IMR-90 (cell line): ENCODE measurements around the gene OTUD5. TPM values are rescaled to one million over a fixed set of nuclear protein-coding genes. Genes with fewer than 3 reads are reported as not detected.

ENCODE experiments used
- ATAC-seq: fragments of 200-7000 bp; cut with Tn5 transposase; 2 replicates; pipeline ENCODE4 v1.9.1; 2020; ENCODE audit warnings: low read depth, mild to moderate bottlenecking, moderate library complexity
- BruUV-seq: library from RNA; stranded (reverse); fragments of 400-500 nt; replicated peaks from 2 replicates; lab custom pipeline; 2021; lab: Mats Ljungman, UMichigan
- CTCF ChIA-PET: fragments of 300-600 bp; formaldehyde crosslinking; extraction: SDS; loops from one replicate; lab custom pipeline; 2021; ENCODE audit warnings: antibody characterized with exemption; lab: Yijun Ruan, JAX
- POLR2A ChIA-PET: fragments of 300-600 bp; sonication (Branson Sonifier 250); formaldehyde crosslinking; loops from one replicate; lab custom pipeline; 2022; ENCODE audit warnings: antibody characterized with exemption; ENCODE audit not compliant: unreplicated experiment; lab: Charles Lee
- DNase-seq: peaks from one replicate; pipeline ENCODE4 v3.0.0; 2013
- H2AFZ ChIP-seq: replicated peaks from 2 replicates; pipeline ENCODE3; 2013; ENCODE audit warnings: low read length, mild to moderate bottlenecking; ENCODE audit not compliant: poor library complexity
- H2AK5ac ChIP-seq: 2 replicates; pipeline ENCODE4 v1.6.1; 2013; ENCODE audit warnings: low read depth, low read length, inconsistent platforms
- H2AK9ac ChIP-seq: replicated peaks from 2 replicates; pipeline ENCODE3; 2013; ENCODE audit warnings: mild to moderate bottlenecking, low read depth, low read length, moderate library complexity; ENCODE audit not compliant: poor library complexity
- H2BK120ac ChIP-seq: 2 replicates; pipeline ENCODE4 v1.6.1; 2013; ENCODE audit warnings: low read depth, low read length, inconsistent platforms
- H2BK15ac ChIP-seq: 3 replicates; pipeline ENCODE4 v1.6.1; 2013; ENCODE audit warnings: low read depth, low read length, inconsistent platforms
- H2BK20ac ChIP-seq: 2 replicates; pipeline ENCODE4 v1.6.1; 2013; ENCODE audit warnings: low read depth, mild to moderate bottlenecking, inconsistent platforms, low read length, moderate library complexity
- H2BK5ac ChIP-seq: 2 replicates; pipeline ENCODE4 v1.6.1; 2013; ENCODE audit warnings: mild to moderate bottlenecking, low read depth, low read length, inconsistent platforms; ENCODE audit not compliant: poor library complexity, severe bottlenecking
- H3K14ac ChIP-seq: replicated peaks from 2 replicates; pipeline ENCODE4 v1.6.1; 2013; ENCODE audit warnings: low read depth, low read length, inconsistent platforms
- H3K18ac ChIP-seq: 2 replicates; pipeline ENCODE4 v1.6.1; 2013; ENCODE audit warnings: low read depth, low read length, control low read depth
- H3K23ac ChIP-seq: 2 replicates; pipeline ENCODE4 v1.6.1; 2013; ENCODE audit warnings: low read depth, low read length, inconsistent platforms
- H3K27ac ChIP-seq: 2 replicates; pipeline ENCODE4 v1.5.1; 2013; ENCODE audit warnings: mild to moderate bottlenecking, control low read depth, low read length; ENCODE audit not compliant: insufficient read depth
- H3K27me3 ChIP-seq: 2 replicates; pipeline ENCODE4 v1.6.1; 2013; ENCODE audit warnings: low read length; ENCODE audit not compliant: control insufficient read depth, insufficient read depth
- H3K36me3 ChIP-seq: 2 replicates; pipeline ENCODE4 v1.6.1; 2013; ENCODE audit warnings: low read length, mixed read lengths; ENCODE audit not compliant: control insufficient read depth, insufficient read depth
- H3K4ac ChIP-seq: 2 replicates; pipeline ENCODE4 v1.6.1; 2013; ENCODE audit warnings: low read depth, low read length, inconsistent platforms
- H3K4me1 ChIP-seq: 2 replicates; pipeline ENCODE4 v1.6.1; 2013; ENCODE audit warnings: low read length, mixed read lengths; ENCODE audit not compliant: control insufficient read depth, insufficient read depth
- H3K4me2 ChIP-seq: 2 replicates; pipeline ENCODE4 v1.6.1; 2013; ENCODE audit warnings: low read depth, mild to moderate bottlenecking, control low read depth, low read length, moderate library complexity
- H3K4me3 ChIP-seq: 2 replicates; pipeline ENCODE4 v1.5.1; 2013; ENCODE audit warnings: low read depth, mild to moderate bottlenecking, control low read depth, low read length, moderate library complexity; ENCODE audit not compliant: insufficient read depth
- H3K56ac ChIP-seq: 2 replicates; pipeline ENCODE4 v1.6.1; 2013; ENCODE audit warnings: low read length, inconsistent platforms; ENCODE audit not compliant: insufficient read depth; ENCODE audit errors: extremely low read depth
- H3K79me1 ChIP-seq, 2 experiments: 2 replicates each; pipeline ENCODE4 v1.6.1; 2013; ENCODE audit warnings: low read length in 2 of 2, inconsistent platforms in 1 of 2, low read depth in 1 of 2
- H3K9ac ChIP-seq: 2 replicates; pipeline ENCODE4 v1.6.1; 2013; ENCODE audit warnings: low read depth, low read length, control low read depth
- H3K9me1 ChIP-seq: 2 replicates; pipeline ENCODE4 v1.6.1; 2013; ENCODE audit warnings: low read length, inconsistent platforms; ENCODE audit not compliant: insufficient read depth
- H3K9me3 ChIP-seq: 2 replicates; pipeline ENCODE4 v1.6.1; 2013; ENCODE audit warnings: low read length; ENCODE audit not compliant: control insufficient read depth, insufficient read depth
- H4K20me1 ChIP-seq: 2 replicates; pipeline ENCODE4 v1.6.1; 2013; ENCODE audit warnings: low read length, inconsistent platforms; ENCODE audit not compliant: insufficient read depth
- H4K5ac ChIP-seq: 2 replicates; pipeline ENCODE4 v1.6.1; 2013; ENCODE audit warnings: mild to moderate bottlenecking, low read depth, low read length, control low read depth
- H4K8ac ChIP-seq, 2 experiments: 2 replicates each; pipeline ENCODE4 v1.6.1; 2013; ENCODE audit warnings: low read depth in 2 of 2, low read length in 2 of 2, control low read depth in 1 of 2, inconsistent platforms in 1 of 2
- H4K91ac ChIP-seq: 2 replicates; pipeline ENCODE4 v1.6.1; 2013; ENCODE audit warnings: low read depth, low read length, inconsistent platforms; ENCODE audit not compliant: insufficient read depth
- CEBPB ChIP-seq: IDR thresholded peaks from 2 replicates; pipeline ENCODE4 v1.6.1; 2012; ENCODE audit warnings: low read depth, low read length, improper control_type of control experiment
- CHD1 ChIP-seq: IDR thresholded peaks from 2 replicates; pipeline ENCODE4 v1.6.1; 2012; ENCODE audit warnings: low read depth, low read length, improper control_type of control experiment
- MXI1 ChIP-seq: IDR thresholded peaks from 2 replicates; pipeline ENCODE4 v1.6.1; 2012; ENCODE audit warnings: low read depth, mild to moderate bottlenecking, low read length, moderate library complexity, borderline replicate concordance
- WGBS, 2 experiments: methylation state at CpG; one replicate each; pipeline versions ENCODE4 v1.1.5 to v1.1.7; 2013; ENCODE audit warnings: missing lambda C conversion rate in 2 of 2; ENCODE audit not compliant: insufficient read length in 1 of 2; ENCODE audit errors: extremely low coverage in 2 of 2; 5-methylcytosine and 5-hydroxymethylcytosine counted together
- dilution Hi-C: fragments of 300-500 bp; cut with HindIII; formaldehyde crosslinking; loops from one replicate; pipeline ENCODE4 v1.14.3; 2018; ENCODE audit warnings: low sequenced_read_pairs; ENCODE audit not compliant: unreplicated experiment
- in situ Hi-C: fragments of 300-500 bp; cut with MboI; formaldehyde crosslinking; loops from 3 replicates; pipeline ENCODE4 v1.14.3; 2019; ENCODE audit warnings: low sequenced_read_pairs, inconsistent platforms, mixed read lengths
- intact Hi-C: fragments of 100-400 bp; cut with micrococcal nuclease; formaldehyde crosslinking; loops from 2 replicates; pipeline ENCODE4 v1.10.0; 2022
- polyA plus RNA-seq, 3 experiments: library from polyadenylated mRNA; depleted of rRNA; stranded (reverse); fragments of >200 nt; gene quantifications; 2 replicates each; pipeline ENCODE4 v1.2.3, GENCODE V29; 2012; ENCODE audit warnings: low replicate concordance in 1 of 3
- total RNA-seq: library from RNA; depleted of rRNA; stranded (reverse); fragments of >200 nt; gene quantifications from 2 replicates; pipeline ENCODE4 v1.2.3, GENCODE V29; 2012

OTUD5 gene
- total and polyA plus RNA-seq, 2 of the 4 experiments (the other 2 are of a cell fraction), result 30.6 to 50.4 TPM

GRCh38 chrX:48942895-48943294 is 14.5 kb downstream of the OTUD5 start:
- H2BK120ac ChIP-seq, result no peak overlapping the region
- no peak overlapping the region for H2AK9ac ChIP-seq
- H3K14ac ChIP-seq, result no peak overlapping the region
- H3K9me3 ChIP-seq, result no peaks in the 10 kb centered on the region
- H4K20me1 ChIP-seq, result peaks cover 55% of the 10 kb centered on the region
- H3K36me3 ChIP-seq, result peaks cover 28% of the 10 kb centered on the region
- no peak overlapping the region for H2AFZ ChIP-seq
- no peak overlapping the region for H3K4me3 ChIP-seq
- no TSS peak for BruUV-seq
- no peak overlapping the region for H3K27ac ChIP-seq
- 50% methylated on average over 1 of the region's 2 CpGs; no CpG with 5 or more reads in 1 of the 2 experiments for WGBS, 2 experiments
- peaks cover 4% of the 10 kb centered on the region; the same call in 1 of the 2 replicates for H3K9me1 ChIP-seq
- no peak overlapping the region for H3K23ac ChIP-seq
- H2BK20ac ChIP-seq, result no peak overlapping the region
- no peaks in the 10 kb centered on the region for H3K27me3 ChIP-seq
- TF ChIP-seq CEBPB (no peak), CHD1 (no peak), MXI1 (no peak)
- peaks cover 4 to 42% of the 10 kb centered on the region in 2 experiments; a peak in 3 of 4 replicates for H3K79me1 ChIP-seq
- H2BK5ac ChIP-seq, result no peak overlapping the region
- no peak overlapping the region for H2BK15ac ChIP-seq
- no peak overlapping the region for H3K4ac ChIP-seq
- no peak overlapping the region for H2AK5ac ChIP-seq
- ChIA-PET CTCF (no interaction called here), POLR2A (no interaction called here)
- no peak overlapping the region for H3K56ac ChIP-seq
- no peak overlapping the region for H4K8ac ChIP-seq
- no peak overlapping the region for H3K18ac ChIP-seq
- no peak for ATAC-seq
- intact Hi-C loops (loop anchor here (10.0 kb wide), 1 partner anchor 298 kb away; no protein-coding TSS in a partner anchor), dilution Hi-C loops (no loop called here), in situ Hi-C loops (no loop called here)
- DNase-seq, result no peak
- H4K91ac ChIP-seq, result no peak overlapping the region
- no peak overlapping the region for H4K5ac ChIP-seq
- no peaks in the 10 kb centered on the region for H3K4me1 ChIP-seq
- H3K9ac ChIP-seq, result no peak overlapping the region
- H3K4me2 ChIP-seq, result no peak overlapping the region
